Measurements from ENCODE around the gene HBG1.

GRCh38 chr11:5204787-5205186 is 44.9 kb downstream of the HBG1 start:
- TF ChIP-seq SIRT6 (IDR thresholded peaks at IDR 0.05; ENCODE audit: low read length) = no peak
- TF ChIP-seq, protein P1, sequence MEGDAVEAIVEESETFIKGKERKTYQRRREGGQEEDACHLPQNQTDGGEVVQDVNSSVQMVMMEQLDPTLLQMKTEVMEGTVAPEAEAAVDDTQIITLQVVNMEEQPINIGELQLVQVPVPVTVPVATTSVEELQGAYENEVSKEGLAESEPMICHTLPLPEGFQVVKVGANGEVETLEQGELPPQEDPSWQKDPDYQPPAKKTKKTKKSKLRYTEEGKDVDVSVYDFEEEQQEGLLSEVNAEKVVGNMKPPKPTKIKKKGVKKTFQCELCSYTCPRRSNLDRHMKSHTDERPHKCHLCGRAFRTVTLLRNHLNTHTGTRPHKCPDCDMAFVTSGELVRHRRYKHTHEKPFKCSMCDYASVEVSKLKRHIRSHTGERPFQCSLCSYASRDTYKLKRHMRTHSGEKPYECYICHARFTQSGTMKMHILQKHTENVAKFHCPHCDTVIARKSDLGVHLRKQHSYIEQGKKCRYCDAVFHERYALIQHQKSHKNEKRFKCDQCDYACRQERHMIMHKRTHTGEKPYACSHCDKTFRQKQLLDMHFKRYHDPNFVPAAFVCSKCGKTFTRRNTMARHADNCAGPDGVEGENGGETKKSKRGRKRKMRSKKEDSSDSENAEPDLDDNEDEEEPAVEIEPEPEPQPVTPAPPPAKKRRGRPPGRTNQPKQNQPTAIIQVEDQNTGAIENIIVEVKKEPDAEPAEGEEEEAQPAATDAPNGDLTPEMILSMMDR (IDR thresholded peaks at IDR 0.05; ENCODE audit: control extremely low read depth in 1 of 3, insufficient read depth in 1 of 3, low read depth in 1 of 3, low read length in 3 of 3) = peak in 2 of 3 experiments; percentile 64; a peak in 3 of 4 replicates
- TF ChIP-seq, protein P2, sequence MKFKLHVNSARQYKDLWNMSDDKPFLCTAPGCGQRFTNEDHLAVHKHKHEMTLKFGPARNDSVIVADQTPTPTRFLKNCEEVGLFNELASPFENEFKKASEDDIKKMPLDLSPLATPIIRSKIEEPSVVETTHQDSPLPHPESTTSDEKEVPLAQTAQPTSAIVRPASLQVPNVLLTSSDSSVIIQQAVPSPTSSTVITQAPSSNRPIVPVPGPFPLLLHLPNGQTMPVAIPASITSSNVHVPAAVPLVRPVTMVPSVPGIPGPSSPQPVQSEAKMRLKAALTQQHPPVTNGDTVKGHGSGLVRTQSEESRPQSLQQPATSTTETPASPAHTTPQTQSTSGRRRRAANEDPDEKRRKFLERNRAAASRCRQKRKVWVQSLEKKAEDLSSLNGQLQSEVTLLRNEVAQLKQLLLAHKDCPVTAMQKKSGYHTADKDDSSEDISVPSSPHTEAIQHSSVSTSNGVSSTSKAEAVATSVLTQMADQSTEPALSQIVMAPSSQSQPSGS (IDR thresholded peaks at IDR 0.05; ENCODE audit: low read length) = no peak
- TF ChIP-seq, protein P3, sequence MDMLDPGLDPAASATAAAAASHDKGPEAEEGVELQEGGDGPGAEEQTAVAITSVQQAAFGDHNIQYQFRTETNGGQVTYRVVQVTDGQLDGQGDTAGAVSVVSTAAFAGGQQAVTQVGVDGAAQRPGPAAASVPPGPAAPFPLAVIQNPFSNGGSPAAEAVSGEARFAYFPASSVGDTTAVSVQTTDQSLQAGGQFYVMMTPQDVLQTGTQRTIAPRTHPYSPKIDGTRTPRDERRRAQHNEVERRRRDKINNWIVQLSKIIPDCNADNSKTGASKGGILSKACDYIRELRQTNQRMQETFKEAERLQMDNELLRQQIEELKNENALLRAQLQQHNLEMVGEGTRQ (IDR thresholded peaks at IDR 0.05; ENCODE audit: low read length) = no peak
- no peak for TF ChIP-seq POLR2A (IDR thresholded peaks at IDR 0.05; ENCODE audit: control extremely low read depth in 1 of 2, low read depth in 2 of 2, low read length in 2 of 2)
- no peak for TF ChIP-seq POLR2AphosphoS5 (IDR thresholded peaks at IDR 0.05; ENCODE audit: low read depth, low read length)
- no peak for TF ChIP-seq CHD2 (IDR thresholded peaks at IDR 0.05; ENCODE audit: low read length)
- no peak for TF ChIP-seq JUND (IDR thresholded peaks at IDR 0.05; ENCODE audit: low read length)
- no peak for TF ChIP-seq RFX5 (IDR thresholded peaks at IDR 0.05; ENCODE audit: borderline replicate concordance, low read depth, low read length)

All from H1 (cell line).